Heart right ventricle (tissue), 16 donors: ENCODE data around the gene CPEB4. TPM values are rescaled to one million over a fixed set of nuclear protein-coding genes. Genes with fewer than 3 reads are reported as not detected.
A peak's percentile ranks its signal among the peaks of the same experiment; 100 is the strongest.

Experiments used
- ATAC-seq, 8 donors: fragments of 200-7000 bp; cut with Tn5 transposase; one replicate each; pipeline ENCODE4 v1.9.1; 2020; ENCODE audit warnings: mild to moderate bottlenecking in 8 of 8, moderate library complexity in 8 of 8, moderate number of reproducible peaks in 1 of 8
- DNase-seq, 2 donors: peaks; one replicate each; pipeline ENCODE4 v3.0.0-alpha.2; 2020
- H3K27ac ChIP-seq, 10 donors: fragments of 200-600 bp; sonication (generic) in 2 of 10; one replicate each; pipeline versions ENCODE4 v1.5.0 to v1.8.0; 2020 to 2022; ENCODE audit warnings: mild to moderate bottlenecking in 3 of 10
- H3K27me3 ChIP-seq, 7 donors: fragments of 200-600 bp; one replicate each; pipeline ENCODE4 v1.8.0; 2021 to 2022; ENCODE audit warnings: mild to moderate bottlenecking in 2 of 7
- H3K36me3 ChIP-seq, 9 donors: fragments of 200-600 bp; sonication (generic) in 1 of 9; one replicate each; pipeline versions ENCODE4 v1.5.0 to v1.8.0; 2020 to 2022; ENCODE audit warnings: mild to moderate bottlenecking in 2 of 9
- H3K4me1 ChIP-seq, 9 donors: fragments of 200-600 bp; sonication (generic) in 1 of 9; one replicate each; pipeline versions ENCODE4 v1.5.0 to v1.8.0; 2020 to 2022; ENCODE audit warnings: mild to moderate bottlenecking in 4 of 9
- H3K4me3 ChIP-seq, 10 donors: fragments of 200-600 bp; sonication (generic) in 2 of 10; one replicate each; pipeline versions ENCODE4 v1.5.0 to v1.8.0; 2020 to 2022; ENCODE audit warnings: mild to moderate bottlenecking in 7 of 10, moderate library complexity in 2 of 10
- H3K9me3 ChIP-seq, 11 donors: fragments of 200-600 bp in 10 of 11; sonication (generic) in 2 of 11; one replicate each; pipeline versions ENCODE4 v1.5.0 to v1.8.0; 2013 to 2022; ENCODE audit warnings: mild to moderate bottlenecking in 2 of 11, control low read depth in 1 of 11, moderate library complexity in 1 of 11
- WGBS, 2 donors: extraction: QIAGEN DNeasy Blood & Tissue Kit; methylation state at CpG; one replicate each; pipeline ENCODE4 v1.1.7; 2013; ENCODE audit warnings: inconsistent platforms in 1 of 2; 5-methylcytosine and 5-hydroxymethylcytosine counted together
- intact Hi-C, 10 donors: fragments of 100-400 bp; cut with DNase I; formaldehyde crosslinking; loops; one replicate each; pipeline versions ENCODE4 v1.11.1 to v1.14.2; 2022
- polyA plus RNA-seq, 2 donors: library from polyadenylated mRNA; stranded (reverse); fragments of 200-250 nt; gene quantifications; one replicate each; pipeline ENCODE4 v1.2.3, GENCODE V29; 2013
- total RNA-seq, 10 donors: library from RNA; stranded (reverse); fragmentation: NEBNext Ultra II Directional in 3 of 10; extraction: Animal tissue kit (Norgen Biotek cat#: 25700) in 3 of 10; gene quantifications; one replicate each; pipeline versions ENCODE4 v1.2.1 to v1.2.4, GENCODE V29; 2021 to 2023
- TF ChIP-seq, protein P1 (sequence below), 9 donors: fragments of 200-600 bp; sonication (generic) in 2 of 9; IDR thresholded peaks; one replicate each; pipeline versions ENCODE4 v1.5.0 to v1.8.0; 2021 to 2022; ENCODE audit warnings: antibody characterized with exemption in 9 of 9, mild to moderate bottlenecking in 5 of 9, moderate library complexity in 1 of 9
- donor health status: Arrhythmogenic right ventricular cardiomyopathy.
- donor health status: ischemic (EF 13 %, LVEDD 7.1; RV severe dilation, severe dysfunction).
- donor health status: healthy with polysubstance abuse.
- donor health status: DM: no; HTN: yes; CAD: no.
- donor health status: DM: no; HTN: no; CAD: no.
- donor health status: ischemic (EF 25% LVEDD 6.9; RV normal size, moderate dysfunction).
- donor health status: ischemic (EF 25% LVEDD 5.7; RV mildly dilated, moderate dysfunction).
- donor health status: healthy.
- donor health status: DM: yes; HTN: yes; CAD: no.
- donor health status: Ischemic cardiomyopathy.
- donor health status: ischemic (EF 35%, LVEDD 5.7; RV mildly dilated, moderate dysfunction).
- donor health status: nonischemic (EF 11% LVEDD 7.7; RV severe dilation, severe dysfunction).
- donor health status: DM: yes; HTN: yes; CAD: no.
- donor health status: PGD.
- donor health status: ischemic (EF 29% LVEDD 5.4; RV normal size, mild dysfunction).
- donor health status: nonischemic (EF 23%, LVEDD 6.1; RV moderate dilation, normal function).

The CPEB4 gene
- total and polyA plus RNA-seq, 12 donors, result 29.4 to 279 (median 168) TPM

DNA sequence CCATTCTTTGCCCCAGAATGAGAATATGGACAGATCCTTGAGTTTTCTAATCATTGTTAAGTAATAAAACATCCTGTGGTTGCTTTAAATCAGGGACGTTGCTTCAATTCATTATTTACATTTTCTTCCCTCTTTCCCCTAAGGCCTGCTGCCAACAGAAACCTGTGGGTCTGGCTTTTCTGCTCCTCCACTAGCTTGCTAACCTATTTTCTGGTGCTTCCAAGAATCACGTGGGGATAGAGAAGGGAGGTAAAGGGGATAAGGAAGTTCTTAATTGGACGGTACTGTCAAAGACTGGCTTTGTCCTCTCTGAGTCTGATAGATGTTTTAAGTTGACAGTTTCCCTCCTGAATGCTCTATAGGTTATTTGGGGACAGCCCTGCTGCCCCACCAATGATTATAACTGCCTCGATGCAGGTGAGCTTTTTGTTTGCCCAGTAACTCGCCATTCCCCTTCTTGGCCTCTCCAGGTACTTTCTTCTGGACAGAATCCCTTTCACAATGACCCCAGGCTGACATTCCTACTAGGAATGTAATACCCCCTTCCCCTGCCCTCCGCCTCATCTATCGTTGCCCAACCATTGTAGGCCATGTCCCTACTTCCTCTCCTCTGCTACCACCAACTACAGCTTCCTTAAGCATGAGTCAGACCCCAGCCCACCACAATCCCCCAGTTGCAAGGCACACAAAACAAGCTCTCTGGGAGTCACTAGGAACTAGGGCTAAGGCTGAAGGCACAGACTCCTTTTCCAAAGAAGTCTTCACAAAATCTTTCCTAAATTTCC, 19.9 kb upstream of the CPEB4 start:
- H3K36me3 ChIP-seq, result no peaks in the 10 kb centered on the region
- intact Hi-C loops, result no loop called here

DNA sequence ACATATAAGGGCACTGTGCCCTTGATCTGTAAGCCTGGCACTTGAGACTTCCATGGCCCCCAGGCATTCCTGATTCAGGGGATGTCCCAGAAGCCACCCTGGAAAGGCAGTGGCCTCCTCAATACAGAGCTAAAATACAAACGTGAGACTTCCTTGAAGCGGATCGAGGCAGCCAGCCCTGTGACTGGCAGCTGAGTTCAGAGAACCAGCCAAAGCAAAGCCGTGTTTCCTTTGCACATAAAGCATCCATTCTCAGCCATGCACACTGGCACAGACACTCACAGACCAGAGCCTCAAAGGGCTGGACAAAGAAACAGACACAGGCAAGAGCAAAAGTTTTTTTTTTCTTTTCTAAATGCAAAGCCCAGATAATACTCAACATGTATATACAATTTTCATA, 18.8 kb upstream of the CPEB4 start:
- Histone ChIP-seq H3K27ac (no peak overlapping the region), H3K4me3 (no peak overlapping the region), H3K4me1 (peaks cover 0 to 68% (median 7%) of the 10 kb centered on the region in 9 donors), H3K27me3 (no peaks in the 10 kb centered on the region), H3K9me3 (peaks cover 0 to 6% (median 0%) of the 10 kb centered on the region in 11 donors), H3K36me3 (no peaks in the 10 kb centered on the region)
- TF ChIP-seq, protein P1, sequence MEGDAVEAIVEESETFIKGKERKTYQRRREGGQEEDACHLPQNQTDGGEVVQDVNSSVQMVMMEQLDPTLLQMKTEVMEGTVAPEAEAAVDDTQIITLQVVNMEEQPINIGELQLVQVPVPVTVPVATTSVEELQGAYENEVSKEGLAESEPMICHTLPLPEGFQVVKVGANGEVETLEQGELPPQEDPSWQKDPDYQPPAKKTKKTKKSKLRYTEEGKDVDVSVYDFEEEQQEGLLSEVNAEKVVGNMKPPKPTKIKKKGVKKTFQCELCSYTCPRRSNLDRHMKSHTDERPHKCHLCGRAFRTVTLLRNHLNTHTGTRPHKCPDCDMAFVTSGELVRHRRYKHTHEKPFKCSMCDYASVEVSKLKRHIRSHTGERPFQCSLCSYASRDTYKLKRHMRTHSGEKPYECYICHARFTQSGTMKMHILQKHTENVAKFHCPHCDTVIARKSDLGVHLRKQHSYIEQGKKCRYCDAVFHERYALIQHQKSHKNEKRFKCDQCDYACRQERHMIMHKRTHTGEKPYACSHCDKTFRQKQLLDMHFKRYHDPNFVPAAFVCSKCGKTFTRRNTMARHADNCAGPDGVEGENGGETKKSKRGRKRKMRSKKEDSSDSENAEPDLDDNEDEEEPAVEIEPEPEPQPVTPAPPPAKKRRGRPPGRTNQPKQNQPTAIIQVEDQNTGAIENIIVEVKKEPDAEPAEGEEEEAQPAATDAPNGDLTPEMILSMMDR (IDR thresholded peaks at IDR 0.05), result no peak
- DNase-seq (no peak), ATAC-seq (no peak)
- intact Hi-C loops, result no loop called here
- WGBS, 2 donors, result 46 to 47% methylated on average over 4 of the region's 4 CpGs

More for the DNA sequence above, 19.9 kb upstream of the CPEB4 start:
- TF ChIP-seq, protein P1 (IDR thresholded peaks at IDR 0.05), result no peak
- DNase-seq (no peak), ATAC-seq (no peak)
- H3K4me1 ChIP-seq, result peaks cover 0 to 66% (median 7%) of the 10 kb centered on the region in 9 donors
- WGBS, 2 donors, result 64 to 78% methylated on average over 7 of the region's 7 CpGs
- peak overlapping the region in 1 of 10 donors; percentile 8 for H3K27ac ChIP-seq
- no peak overlapping the region for H3K4me3 ChIP-seq
- H3K9me3 ChIP-seq, result peaks cover 0 to 6% (median 0%) of the 10 kb centered on the region in 11 donors
- no peaks in the 10 kb centered on the region for H3K27me3 ChIP-seq

DNA sequence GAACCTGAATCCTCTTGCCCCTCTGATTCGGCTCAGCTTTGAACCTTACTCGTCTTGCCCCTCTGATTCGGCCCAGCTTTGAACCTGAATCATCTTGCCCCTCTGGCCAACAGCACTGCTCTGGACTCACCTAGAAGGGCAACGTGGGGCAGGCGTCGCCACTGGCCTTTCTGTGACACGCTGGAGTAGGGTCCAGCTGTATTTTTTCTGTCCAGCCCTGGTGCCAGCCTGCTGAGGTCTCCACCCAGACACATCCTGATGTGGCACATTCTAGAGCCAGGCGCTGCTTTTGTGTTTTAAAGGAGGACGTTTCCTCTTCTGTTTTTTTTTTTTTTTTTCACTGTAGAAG, 15.2 kb upstream of the CPEB4 start:
- intact Hi-C loops, result loop anchor here in 1 of 10 donors (10.0 kb wide), 1 partner anchor 98 kb away; no protein-coding TSS in a partner anchor

DNA sequence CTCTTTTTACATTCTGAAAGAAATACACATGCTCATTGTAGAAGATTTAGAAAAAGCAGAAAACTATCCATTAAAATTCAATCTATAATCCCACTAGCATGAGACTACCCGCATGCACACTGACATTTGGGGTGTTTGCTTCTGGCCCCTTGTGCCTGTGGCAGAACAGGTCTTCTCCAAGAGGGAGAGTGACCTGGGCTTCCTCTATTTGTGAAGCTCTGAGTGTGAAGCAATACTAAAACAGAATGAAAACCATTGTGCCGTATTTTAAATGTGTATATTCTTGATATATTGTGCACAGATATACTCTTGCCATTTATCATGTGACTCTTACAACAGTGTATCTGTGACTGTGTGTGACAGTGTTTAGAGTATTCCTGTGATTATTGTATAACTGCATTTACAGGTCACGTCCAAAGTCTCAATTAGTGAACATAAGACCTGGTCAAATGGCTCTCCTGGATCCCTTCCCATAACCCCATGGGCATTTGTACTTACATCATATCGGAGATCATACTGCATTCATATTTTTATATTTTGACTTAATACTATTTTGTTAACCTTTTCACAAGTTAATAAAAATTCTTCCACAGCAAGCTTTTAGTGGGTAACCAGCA, 14.7 kb upstream of the CPEB4 start:
- ATAC-seq, result peak in 1 of 8 donors; percentile 28
- Histone ChIP-seq H3K27ac (peak overlapping the region in 2 of 10 donors; percentile 40 to 71), H3K27me3 (no peaks in the 10 kb centered on the region), H3K9me3 (no peaks in the 10 kb centered on the region), H3K36me3 (no peaks in the 10 kb centered on the region), H3K4me3 (no peak overlapping the region), H3K4me1 (peaks cover 0 to 27% (median 13%) of the 10 kb centered on the region in 9 donors)
- TF ChIP-seq, protein P1 (IDR thresholded peaks at IDR 0.05), result no peak
- WGBS, 2 donors, result 93 to 95% methylated on average over 4 of the region's 4 CpGs
- DNase-seq, result no peak
- intact Hi-C loops, result loop anchor here in 1 of 10 donors (10.0 kb wide), 1 partner anchor 99 kb away; no protein-coding TSS in a partner anchor

More for the DNA sequence above, 15.2 kb upstream of the CPEB4 start:
- TF ChIP-seq, protein P1 (IDR thresholded peaks at IDR 0.05), result no peak
- H3K4me1 ChIP-seq, result peaks cover 0 to 32% (median 8%) of the 10 kb centered on the region in 9 donors
- peak overlapping the region in 3 of 10 donors; percentile 1 to 71 (median 39) for H3K27ac ChIP-seq
- WGBS, 2 donors, result 78 to 86% methylated on average over 9 of the region's 9 CpGs
- DNase-seq (no peak), ATAC-seq (peak in 4 of 8 donors; percentile 28 to 65 (median 52))
- H3K36me3 ChIP-seq, result no peaks in the 10 kb centered on the region
- no peak overlapping the region for H3K4me3 ChIP-seq
- no peaks in the 10 kb centered on the region for H3K9me3 ChIP-seq
- H3K27me3 ChIP-seq, result no peaks in the 10 kb centered on the region
